NCI-H446 treated with DMSO at 0.1 percent for 48 hours (cell line): ENCODE results near the gene KRTAP5-5.
"Not testable (repeated sequence)": the region's sequence is repeated elsewhere in the genome, so short reads cannot be mapped to it uniquely, and the experiment has no call there.

Source experiments
- DNase-seq: peaks from one replicate; lab custom pipeline; 2025; lab: John Stamatoyannopoulos, UW

Gene KRTAP5-5

DNA sequence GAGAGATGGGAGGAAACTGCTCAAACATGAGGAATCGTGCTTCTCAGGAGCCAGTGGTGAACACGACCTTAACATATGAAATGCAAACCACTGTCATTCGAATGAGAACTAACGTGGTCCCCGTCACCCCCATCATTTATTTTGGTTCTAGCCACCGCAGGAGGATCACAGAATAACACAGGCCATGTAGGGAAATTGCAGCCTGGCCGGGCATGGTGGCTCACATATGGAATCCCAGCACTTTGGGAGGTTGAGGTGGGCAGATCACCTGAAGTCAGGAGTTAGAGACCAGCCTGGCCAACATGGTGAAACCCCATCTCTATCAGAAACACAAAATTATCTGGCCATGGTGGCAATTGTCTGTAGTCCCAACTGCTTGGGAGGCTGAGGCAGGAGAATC, 27.1 kb downstream of the KRTAP5-5 start:
- no peak for DNase-seq

DNA sequence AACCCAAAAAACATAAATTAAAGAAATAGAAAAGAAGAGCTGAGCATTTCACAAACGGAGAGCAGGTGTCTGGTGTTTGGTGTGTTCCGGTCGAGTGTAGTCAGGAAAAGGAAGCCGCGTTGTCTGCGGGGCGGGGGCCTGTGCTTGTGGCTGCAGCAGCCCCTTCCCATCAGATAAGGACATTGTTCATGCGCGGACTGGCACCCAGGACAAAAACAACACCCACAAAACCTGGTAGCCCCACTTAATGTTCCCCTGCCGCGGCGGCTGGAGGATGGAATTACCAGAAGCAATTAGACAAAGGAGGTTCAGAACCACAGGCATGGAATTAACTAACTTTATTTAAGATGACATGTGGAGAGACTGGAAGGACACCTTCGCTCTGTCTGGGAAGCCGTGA, 29.9 kb downstream of the KRTAP5-5 start:
- no peak for DNase-seq

- DNase-seq, result no peak
Observed at GRCh38 chr11:1660111-1660867, 30.7 kb downstream of the KRTAP5-5 start.

- DNase-seq, result not testable (repeated sequence)
Observed at GRCh38 chr11:1661454-1662269, 32.1 kb downstream of the KRTAP5-5 start.

GRCh38 chr11:1662699-1663283, 33.2 kb downstream of the KRTAP5-5 start:
- DNase-seq, result not testable (repeated sequence)

- no peak for DNase-seq
Observed at GRCh38 chr11:1665313-1665712, 35.7 kb downstream of the KRTAP5-5 start.

- no peak for DNase-seq
Observed at GRCh38 chr11:1667121-1667850, 37.7 kb downstream of the KRTAP5-5 start.

- no peak for DNase-seq
Observed at GRCh38 chr11:1667906-1668305, 38.3 kb downstream of the KRTAP5-5 start.

DNA sequence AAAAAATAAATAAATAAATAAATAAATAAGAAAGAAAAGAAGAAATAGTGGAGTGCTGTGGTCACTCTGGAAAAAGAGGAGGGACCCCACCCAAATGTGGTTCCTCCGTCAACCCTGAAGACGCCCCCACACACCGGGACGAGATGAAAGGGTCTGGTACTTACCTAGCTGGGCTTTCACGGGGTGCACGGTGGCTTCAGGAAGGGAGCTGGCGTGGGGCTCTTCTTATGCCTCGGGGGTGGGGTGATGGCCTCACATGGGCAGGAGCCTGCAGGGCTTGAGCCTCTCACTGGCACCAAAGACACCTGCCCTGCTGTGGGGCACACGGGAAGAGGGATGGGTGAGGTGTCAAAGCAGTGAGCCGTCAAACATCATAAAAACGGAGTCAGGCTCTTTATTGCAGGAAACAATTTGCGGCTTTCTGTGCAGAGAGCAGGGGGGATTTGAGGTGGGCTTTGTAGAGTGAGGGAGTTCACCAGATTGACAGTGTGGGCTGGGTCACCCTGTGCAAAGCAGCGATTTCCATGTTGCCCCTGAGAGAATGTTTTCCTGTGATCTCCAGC, 39.4 kb downstream of the KRTAP5-5 start:
- no peak for DNase-seq

GRCh38 chr11:1669546-1670218, 40.1 kb downstream of the KRTAP5-5 start:
- no peak for DNase-seq

DNA sequence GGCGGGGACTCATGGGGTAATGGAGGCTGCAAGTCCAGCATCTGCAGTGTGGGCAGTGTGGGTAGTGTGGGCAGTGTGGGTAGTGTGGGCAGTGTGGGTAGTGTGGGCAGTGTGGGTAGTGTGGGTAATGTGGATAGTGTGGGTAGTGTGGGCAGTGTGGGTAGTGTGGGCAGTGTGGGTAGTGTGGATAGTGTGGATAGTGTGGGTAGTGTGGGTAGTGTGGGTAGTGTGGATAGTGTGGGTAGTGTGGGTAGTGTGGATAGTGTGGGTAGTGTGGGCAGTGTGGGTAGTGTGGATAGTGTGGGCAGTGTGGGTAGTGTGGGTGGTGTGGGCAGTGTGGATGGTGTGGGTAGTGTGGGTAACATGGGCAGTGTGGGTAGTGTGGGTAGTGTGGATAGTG, 40.9 kb downstream of the KRTAP5-5 start:
- DNase-seq, result not testable (repeated sequence)

GRCh38 chr11:1670905-1671371, 41.4 kb downstream of the KRTAP5-5 start:
- no peak for DNase-seq

DNA sequence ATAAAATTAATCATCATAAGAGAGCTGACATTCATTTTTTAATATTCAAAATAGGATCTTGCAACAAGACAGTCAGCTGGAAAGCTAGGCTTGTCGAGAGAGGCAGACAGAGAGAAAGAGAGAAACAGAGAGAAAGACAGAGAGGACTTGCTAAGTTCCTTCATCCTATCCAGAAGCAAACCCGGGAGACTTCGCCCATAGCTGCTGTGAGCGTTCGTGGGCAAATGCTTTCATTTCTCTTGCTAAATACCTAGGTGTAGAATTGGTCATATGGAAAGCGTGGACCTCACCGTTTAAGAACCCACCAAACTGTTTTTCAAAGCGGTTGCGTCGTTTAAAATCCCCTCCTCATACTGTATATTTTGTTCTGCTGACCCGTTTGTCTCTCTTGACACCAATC, 42.1 kb downstream of the KRTAP5-5 start:
- DNase-seq, result no peak

- no peak for DNase-seq
Observed at GRCh38 chr11:1672613-1673350, 43.2 kb downstream of the KRTAP5-5 start.

DNA sequence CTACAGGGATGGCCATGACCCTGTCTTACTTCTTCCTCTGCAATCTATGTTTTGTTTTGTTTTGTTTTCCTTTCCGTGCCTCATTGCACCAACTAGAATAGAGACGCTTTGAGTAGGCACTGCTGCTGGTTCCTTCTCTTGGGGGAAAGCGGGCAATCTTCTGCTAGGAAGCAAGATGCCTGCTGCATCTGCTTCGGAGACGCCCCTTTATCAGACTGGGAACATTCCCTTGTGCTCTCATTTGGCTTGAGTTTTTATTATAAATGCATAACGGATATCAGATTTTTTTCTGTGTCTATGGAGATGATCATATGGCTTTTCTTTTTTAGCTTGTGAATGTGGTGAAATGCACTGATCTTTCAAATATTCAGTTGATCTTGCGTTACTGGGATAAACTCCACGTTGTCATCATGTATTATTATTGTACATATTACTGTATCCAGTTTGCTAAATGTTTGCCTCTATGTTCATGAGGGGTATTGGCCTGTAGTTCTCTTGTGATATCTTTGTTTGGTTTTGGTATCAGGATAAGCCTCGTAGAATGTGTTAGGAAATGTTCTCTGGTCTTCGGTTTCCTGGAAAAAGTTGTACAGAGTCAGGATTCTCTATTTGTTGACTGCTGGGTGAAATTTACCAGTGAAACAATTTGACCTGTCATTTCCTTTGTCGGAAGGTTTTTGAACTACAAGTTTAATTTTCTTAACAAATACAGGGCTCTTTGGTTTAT, 44.0 kb downstream of the KRTAP5-5 start:
- DNase-seq, result no peak

- DNase-seq, result no peak
Observed at GRCh38 chr11:1674173-1675131, 44.9 kb downstream of the KRTAP5-5 start.

DNA sequence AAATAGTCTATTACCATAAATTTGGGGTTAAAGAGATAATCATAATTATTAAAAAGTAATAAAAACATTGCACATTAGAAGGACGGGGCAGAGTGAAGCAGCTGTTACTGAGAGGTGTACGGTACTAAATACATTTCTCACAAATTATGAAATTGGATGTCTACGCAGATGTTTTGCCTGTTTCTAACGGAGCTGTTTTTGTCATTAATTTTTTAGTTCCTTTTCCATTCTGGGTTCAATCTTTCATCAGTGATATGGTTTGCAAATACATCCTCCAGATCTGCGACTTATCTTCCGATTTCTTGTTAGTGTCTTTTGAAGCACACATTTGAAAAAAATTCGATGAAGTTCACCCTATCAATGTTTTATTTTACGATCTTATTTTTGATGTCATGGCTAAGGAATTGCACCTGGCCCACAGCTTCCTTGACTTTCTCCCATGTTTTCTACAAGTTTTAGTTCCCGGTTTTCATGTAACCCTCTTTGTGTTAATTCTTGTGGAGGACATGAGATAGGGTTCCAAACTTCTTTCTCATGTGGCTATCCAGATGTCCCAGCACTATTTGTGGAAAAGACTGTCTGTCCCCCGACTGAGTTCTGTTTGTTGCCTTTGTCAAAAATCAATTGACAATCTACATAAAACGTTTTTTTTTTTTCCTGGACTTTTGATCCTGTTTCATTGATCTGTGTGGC, 46.1 kb downstream of the KRTAP5-5 start:
- no peak for DNase-seq

DNA sequence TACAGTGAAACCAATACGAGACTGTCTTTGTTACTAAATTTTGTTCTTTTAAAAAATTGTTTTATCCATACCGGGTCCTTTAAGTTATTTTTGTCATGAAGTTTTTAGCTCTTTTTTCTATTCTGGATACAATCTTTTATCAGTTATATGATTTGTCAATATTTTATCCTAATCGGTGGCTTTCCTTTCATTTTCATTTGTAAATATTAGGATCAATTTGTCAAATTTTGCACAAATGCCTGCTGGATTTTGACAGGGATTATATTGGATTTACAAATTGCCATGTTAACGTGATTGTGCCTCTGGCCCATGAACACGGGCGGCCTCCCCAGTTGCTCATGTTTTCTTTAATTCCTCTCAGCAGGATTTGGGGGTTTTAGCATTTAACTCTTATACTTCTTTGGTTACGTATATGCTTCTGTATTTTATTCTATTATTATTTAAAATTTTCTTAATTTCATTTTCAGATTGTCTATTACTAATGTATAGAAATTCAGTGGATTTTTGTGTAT, 46.7 kb downstream of the KRTAP5-5 start:
- DNase-seq, result no peak
